Neural cell (in vitro differentiated cells): ENCODE data around the gene SOAT2. TPM values are rescaled to one million over a fixed set of nuclear protein-coding genes. Genes with fewer than 3 reads are reported as not detected.

ENCODE experiments used
- polyA plus RNA-seq: library from polyadenylated mRNA; depleted of rRNA; stranded (reverse); fragments of >200 nt; gene quantifications from 2 replicates; pipeline ENCODE4 v1.2.3, GENCODE V29; 2014
- small RNA-seq, 3 experiments: library from RNA; depleted of rRNA; stranded (forward); fragments of <200 nt; gene quantifications; one replicate each; pipeline ENCODE3, GENCODE V24; 2012

SOAT2 gene
- polyA plus RNA-seq, 1 donor from 2014 or later, result not detected

Small RNA genes lying within 50 kb of the gene (small RNA-seq; reads per million reads assigned to genes)
- 0 to 1.6 (median 0) reads per million in 3 experiments for gene HIGD1AP1
- gene MIR6757, result 0 reads per million in 3 experiments
- gene RNU6-333P, result 0 reads per million in 3 experiments

Other genes starting within 250 kb of the SOAT2 start
- gene KRT8, start 198.4 kb upstream of the SOAT2 start, polyA plus RNA-seq, result 0.46 and 3.0 TPM in 2 replicates
- gene KRT18, start 154.4 kb upstream of the SOAT2 start, polyA plus RNA-seq, result 0.76 and 0.78 TPM in 2 replicates
- 329 and 333 TPM in 2 replicates for gene EIF4B, start 97.0 kb upstream of the SOAT2 start, polyA plus RNA-seq
- 4.2 and 7.9 TPM in 2 replicates for gene TNS2, start 53.4 kb upstream of the SOAT2 start, polyA plus RNA-seq
- gene SPRYD3, start 24.1 kb upstream of the SOAT2 start, polyA plus RNA-seq, result 20.8 and 21.0 TPM in 2 replicates
- 0.26 TPM in 1 of 2 replicates, not detected in the other for gene IGFBP6, start 5.8 kb upstream of the SOAT2 start, polyA plus RNA-seq
- gene ZNF740, start 77.2 kb downstream of the SOAT2 start, polyA plus RNA-seq, result 24.3 and 25.9 TPM in 2 replicates
- gene CSAD, start 77.4 kb downstream of the SOAT2 start, polyA plus RNA-seq, result 41.9 and 51.6 TPM in 2 replicates
- 0.26 TPM in 1 of 2 replicates, not detected in the other for gene ITGB7, start 103.8 kb downstream of the SOAT2 start, polyA plus RNA-seq
- gene RARG, start 128.7 kb downstream of the SOAT2 start, polyA plus RNA-seq, result 0.61 and 1.0 TPM in 2 replicates
- gene ESPL1, start 164.8 kb downstream of the SOAT2 start, polyA plus RNA-seq, result 0.33 and 4.5 TPM in 2 replicates
- gene PFDN5, start 192.1 kb downstream of the SOAT2 start, polyA plus RNA-seq, result 1,371 and 1,383 TPM in 2 replicates
- gene MYG1, start 196.2 kb downstream of the SOAT2 start, polyA plus RNA-seq, result 70.5 and 84.1 TPM in 2 replicates
- gene AAAS, start 218.1 kb downstream of the SOAT2 start, polyA plus RNA-seq, result 138 and 153 TPM in 2 replicates
- gene SP7, start 232.9 kb downstream of the SOAT2 start, polyA plus RNA-seq, result not detected in 2 replicates